HFF-Myc (cell line): ENCODE results near the gene RNASE13.

ENCODE experiments used
- DNase-seq: peaks from one replicate; pipeline ENCODE4 v3.0.0-alpha.2; 2011; ENCODE audit warnings: low read depth; ENCODE audit errors: extremely low read depth
- H3K4me3 ChIP-seq: replicated peaks from 2 replicates; pipeline ENCODE4 v1.5.1; 2011; ENCODE audit warnings: low read depth, mild to moderate bottlenecking, control low read depth, low read length
- CTCF ChIP-seq: IDR thresholded peaks from 2 replicates; pipeline ENCODE4 v1.5.1; 2012; ENCODE audit warnings: mild to moderate bottlenecking, low read depth, low read length, control low read depth; ENCODE audit errors: missing control alignments

Gene RNASE13

GRCh38 chr14:21038441-21039422 is 4.1 kb upstream of the RNASE13 start:
- no peak for DNase-seq
- no peak overlapping the region for H3K4me3 ChIP-seq
- TF ChIP-seq CTCF, result no peak

- no peak for TF ChIP-seq CTCF
- no peak for DNase-seq
- no peak overlapping the region for H3K4me3 ChIP-seq
These were observed 2.5 kb upstream of the RNASE13 start for GRCh38 chr14:21037156-21037555.

GRCh38 chr14:21036751-21037150 is 2.1 kb upstream of the RNASE13 start:
- no peak overlapping the region for H3K4me3 ChIP-seq
- DNase-seq, result no peak
- no peak for TF ChIP-seq CTCF

- H3K4me3 ChIP-seq, result no peak overlapping the region
- no peak for DNase-seq
- TF ChIP-seq CTCF, result no peak
These were observed 1.4 kb downstream of the RNASE13 start for GRCh38 chr14:21033133-21033698.

GRCh38 chr14:21032326-21033132 is 2.1 kb downstream of the RNASE13 start:
- DNase-seq, result no peak
- no peak overlapping the region for H3K4me3 ChIP-seq
- TF ChIP-seq CTCF, result no peak

GRCh38 chr14:21030531-21030930 is 4.1 kb downstream of the RNASE13 start:
- no peak for DNase-seq
- TF ChIP-seq CTCF, result no peak

More at GRCh38 chr14:21030531-21030930, 4.1 kb downstream of the RNASE13 start:
- H3K4me3 ChIP-seq, result no peak overlapping the region
